ENCODE data around the gene ACY1. TPM values are rescaled to one million over a fixed set of nuclear protein-coding genes. Genes with fewer than 3 reads are reported as not detected.

The ACY1 gene
- total and polyA plus RNA-seq, 10 of the 15 experiments (the other 5 are each of a cell fraction or from before 2014, with no cell fraction given): 18.5 to 42.2 (median 27.8) TPM

DNA sequence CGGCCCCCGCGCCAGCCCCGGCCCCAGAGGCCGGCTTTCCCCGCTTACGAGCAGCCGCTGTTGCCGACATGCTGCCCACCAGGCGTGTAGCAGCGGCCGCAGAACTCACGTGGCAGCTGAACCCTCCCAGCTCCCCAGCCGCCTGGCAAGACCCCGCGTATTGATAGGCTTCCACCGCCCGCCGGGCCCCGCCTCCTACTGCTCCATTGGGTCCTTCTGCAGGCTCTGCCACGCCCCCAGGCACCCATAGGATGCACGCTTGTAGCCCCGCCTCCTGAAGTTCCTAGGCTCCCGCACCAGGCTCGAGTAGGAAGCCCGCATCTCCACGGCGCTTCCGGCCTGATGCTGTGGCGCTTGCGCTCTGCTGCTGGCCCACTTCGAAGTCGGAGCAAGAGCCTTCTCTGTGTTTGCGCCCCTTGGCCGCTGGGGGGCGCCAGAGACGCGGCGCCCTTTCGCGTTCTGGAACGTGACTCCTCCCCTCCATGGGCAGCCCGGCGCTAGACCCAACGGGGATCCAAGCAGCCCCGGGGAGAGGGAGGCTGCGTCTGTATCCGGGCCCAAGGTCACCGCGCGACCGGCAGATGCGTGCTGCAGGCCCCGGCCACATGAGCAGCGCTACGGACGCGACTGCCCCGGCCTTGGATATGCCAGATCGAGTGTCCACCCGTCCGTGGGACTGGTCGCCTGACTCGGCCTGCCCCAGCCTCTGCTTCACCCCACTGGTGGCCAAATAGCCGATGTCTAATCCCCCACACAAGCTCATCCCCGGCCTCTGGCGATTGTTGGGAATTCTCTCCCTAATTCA, 41.3 kb upstream of the ACY1 start, which contains the start of the genes PARP3 and RRP9 (continued):
- TF ChIP-seq, protein P1, sequence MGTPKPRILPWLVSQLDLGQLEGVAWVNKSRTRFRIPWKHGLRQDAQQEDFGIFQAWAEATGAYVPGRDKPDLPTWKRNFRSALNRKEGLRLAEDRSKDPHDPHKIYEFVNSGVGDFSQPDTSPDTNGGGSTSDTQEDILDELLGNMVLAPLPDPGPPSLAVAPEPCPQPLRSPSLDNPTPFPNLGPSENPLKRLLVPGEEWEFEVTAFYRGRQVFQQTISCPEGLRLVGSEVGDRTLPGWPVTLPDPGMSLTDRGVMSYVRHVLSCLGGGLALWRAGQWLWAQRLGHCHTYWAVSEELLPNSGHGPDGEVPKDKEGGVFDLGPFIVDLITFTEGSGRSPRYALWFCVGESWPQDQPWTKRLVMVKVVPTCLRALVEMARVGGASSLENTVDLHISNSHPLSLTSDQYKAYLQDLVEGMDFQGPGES (IDR thresholded peaks at IDR 0.05): peak; percentile 88
- TF ChIP-seq SIX5 (IDR thresholded peaks at IDR 0.05; ENCODE audit: low read depth, low read length, severe bottlenecking) (no peak), SPI1 (IDR thresholded peaks at IDR 0.05; ENCODE audit: borderline replicate concordance, insufficient read depth, low read depth, low read length) (0 out of 2 replicates have a peak, but pooled peaks have one; percentile 19), POLR2A (IDR thresholded peaks at IDR 0.05; ENCODE audit: low read depth, low read length) (peak; percentile 91), KAT2A (conservative IDR thresholded peaks at IDR 0.05; ENCODE audit: control insufficient read depth, low read depth, low read length) (no peak), LARP7 (IDR thresholded peaks at IDR 0.05) (peak; percentile 95), CHD4 (IDR thresholded peaks at IDR 0.05) (no peak), NFIC (IDR thresholded peaks at IDR 0.05; ENCODE audit: low read depth, low read length) (no peak), SMAD5 (IDR thresholded peaks at IDR 0.05; ENCODE audit: low read depth) (no peak), EZH2 (IDR thresholded peaks at IDR 0.05; ENCODE audit: borderline replicate concordance, control insufficient read depth, low read depth, low read length) (no peak), TBL1XR1 (IDR thresholded peaks at IDR 0.05; ENCODE audit: low read depth, low read length) (no peak; the same call in 1 of the 2 replicates), NFYB (IDR thresholded peaks at IDR 0.05; ENCODE audit: insufficient read depth, low read depth, low read length) (peak; percentile 96), ZNF384 (IDR thresholded peaks at IDR 0.05; ENCODE audit: borderline replicate concordance, low read depth, low read length) (no peak), STAT1 (conservative IDR thresholded peaks at IDR 0.05) (no peak), NR2C1 (IDR thresholded peaks at IDR 0.05) (peak; percentile 88), YBX1 (IDR thresholded peaks at IDR 0.05) (no peak)
- TF ChIP-seq, protein P2, sequence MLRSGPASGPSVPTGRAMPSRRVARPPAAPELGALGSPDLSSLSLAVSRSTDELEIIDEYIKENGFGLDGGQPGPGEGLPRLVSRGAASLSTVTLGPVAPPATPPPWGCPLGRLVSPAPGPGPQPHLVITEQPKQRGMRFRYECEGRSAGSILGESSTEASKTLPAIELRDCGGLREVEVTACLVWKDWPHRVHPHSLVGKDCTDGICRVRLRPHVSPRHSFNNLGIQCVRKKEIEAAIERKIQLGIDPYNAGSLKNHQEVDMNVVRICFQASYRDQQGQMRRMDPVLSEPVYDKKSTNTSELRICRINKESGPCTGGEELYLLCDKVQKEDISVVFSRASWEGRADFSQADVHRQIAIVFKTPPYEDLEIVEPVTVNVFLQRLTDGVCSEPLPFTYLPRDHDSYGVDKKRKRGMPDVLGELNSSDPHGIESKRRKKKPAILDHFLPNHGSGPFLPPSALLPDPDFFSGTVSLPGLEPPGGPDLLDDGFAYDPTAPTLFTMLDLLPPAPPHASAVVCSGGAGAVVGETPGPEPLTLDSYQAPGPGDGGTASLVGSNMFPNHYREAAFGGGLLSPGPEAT (IDR thresholded peaks at IDR 0.05; ENCODE audit: low read depth): peak; percentile 25; the same call in 1 of the 2 replicates
- TF ChIP-seq, protein P3, sequence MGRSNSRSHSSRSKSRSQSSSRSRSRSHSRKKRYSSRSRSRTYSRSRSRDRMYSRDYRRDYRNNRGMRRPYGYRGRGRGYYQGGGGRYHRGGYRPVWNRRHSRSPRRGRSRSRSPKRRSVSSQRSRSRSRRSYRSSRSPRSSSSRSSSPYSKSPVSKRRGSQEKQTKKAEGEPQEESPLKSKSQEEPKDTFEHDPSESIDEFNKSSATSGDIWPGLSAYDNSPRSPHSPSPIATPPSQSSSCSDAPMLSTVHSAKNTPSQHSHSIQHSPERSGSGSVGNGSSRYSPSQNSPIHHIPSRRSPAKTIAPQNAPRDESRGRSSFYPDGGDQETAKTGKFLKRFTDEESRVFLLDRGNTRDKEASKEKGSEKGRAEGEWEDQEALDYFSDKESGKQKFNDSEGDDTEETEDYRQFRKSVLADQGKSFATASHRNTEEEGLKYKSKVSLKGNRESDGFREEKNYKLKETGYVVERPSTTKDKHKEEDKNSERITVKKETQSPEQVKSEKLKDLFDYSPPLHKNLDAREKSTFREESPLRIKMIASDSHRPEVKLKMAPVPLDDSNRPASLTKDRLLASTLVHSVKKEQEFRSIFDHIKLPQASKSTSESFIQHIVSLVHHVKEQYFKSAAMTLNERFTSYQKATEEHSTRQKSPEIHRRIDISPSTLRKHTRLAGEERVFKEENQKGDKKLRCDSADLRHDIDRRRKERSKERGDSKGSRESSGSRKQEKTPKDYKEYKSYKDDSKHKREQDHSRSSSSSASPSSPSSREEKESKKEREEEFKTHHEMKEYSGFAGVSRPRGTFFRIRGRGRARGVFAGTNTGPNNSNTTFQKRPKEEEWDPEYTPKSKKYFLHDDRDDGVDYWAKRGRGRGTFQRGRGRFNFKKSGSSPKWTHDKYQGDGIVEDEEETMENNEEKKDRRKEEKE (IDR thresholded peaks at IDR 0.05): no peak
- TF ChIP-seq, protein P4, sequence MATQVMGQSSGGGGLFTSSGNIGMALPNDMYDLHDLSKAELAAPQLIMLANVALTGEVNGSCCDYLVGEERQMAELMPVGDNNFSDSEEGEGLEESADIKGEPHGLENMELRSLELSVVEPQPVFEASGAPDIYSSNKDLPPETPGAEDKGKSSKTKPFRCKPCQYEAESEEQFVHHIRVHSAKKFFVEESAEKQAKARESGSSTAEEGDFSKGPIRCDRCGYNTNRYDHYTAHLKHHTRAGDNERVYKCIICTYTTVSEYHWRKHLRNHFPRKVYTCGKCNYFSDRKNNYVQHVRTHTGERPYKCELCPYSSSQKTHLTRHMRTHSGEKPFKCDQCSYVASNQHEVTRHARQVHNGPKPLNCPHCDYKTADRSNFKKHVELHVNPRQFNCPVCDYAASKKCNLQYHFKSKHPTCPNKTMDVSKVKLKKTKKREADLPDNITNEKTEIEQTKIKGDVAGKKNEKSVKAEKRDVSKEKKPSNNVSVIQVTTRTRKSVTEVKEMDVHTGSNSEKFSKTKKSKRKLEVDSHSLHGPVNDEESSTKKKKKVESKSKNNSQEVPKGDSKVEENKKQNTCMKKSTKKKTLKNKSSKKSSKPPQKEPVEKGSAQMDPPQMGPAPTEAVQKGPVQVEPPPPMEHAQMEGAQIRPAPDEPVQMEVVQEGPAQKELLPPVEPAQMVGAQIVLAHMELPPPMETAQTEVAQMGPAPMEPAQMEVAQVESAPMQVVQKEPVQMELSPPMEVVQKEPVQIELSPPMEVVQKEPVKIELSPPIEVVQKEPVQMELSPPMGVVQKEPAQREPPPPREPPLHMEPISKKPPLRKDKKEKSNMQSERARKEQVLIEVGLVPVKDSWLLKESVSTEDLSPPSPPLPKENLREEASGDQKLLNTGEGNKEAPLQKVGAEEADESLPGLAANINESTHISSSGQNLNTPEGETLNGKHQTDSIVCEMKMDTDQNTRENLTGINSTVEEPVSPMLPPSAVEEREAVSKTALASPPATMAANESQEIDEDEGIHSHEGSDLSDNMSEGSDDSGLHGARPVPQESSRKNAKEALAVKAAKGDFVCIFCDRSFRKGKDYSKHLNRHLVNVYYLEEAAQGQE (IDR thresholded peaks at IDR 0.05; ENCODE audit: low read depth, low read length): 0 out of 2 replicates have a peak, but pooled peaks have one; percentile 5

All from GM12878 (cell line).